Duodenal mucosa (tissue), 2 donors: ENCODE data around the gene LNX2.

Source experiments
- H3K27ac ChIP-seq: one replicate; pipeline ENCODE4 v1.7.0; 2013; ENCODE audit warnings: low read depth, low read length
- H3K27me3 ChIP-seq, 2 donors: one replicate each; pipeline ENCODE4 v1.7.0; 2013; ENCODE audit warnings: low read length in 2 of 2, control low read depth in 1 of 2; ENCODE audit not compliant: insufficient read depth in 2 of 2, control insufficient read depth in 1 of 2
- H3K36me3 ChIP-seq, 2 donors: one replicate each; pipeline ENCODE4 v1.7.0; 2013; ENCODE audit warnings: low read length in 2 of 2, control low read depth in 1 of 2; ENCODE audit not compliant: insufficient read depth in 2 of 2, control insufficient read depth in 1 of 2
- H3K4me1 ChIP-seq, 2 donors: one replicate each; pipeline ENCODE4 v1.7.0; 2013; ENCODE audit warnings: low read length in 2 of 2, control low read depth in 1 of 2; ENCODE audit not compliant: insufficient read depth in 2 of 2, control insufficient read depth in 1 of 2
- H3K4me3 ChIP-seq, 2 donors: one replicate each; pipeline ENCODE4 v1.7.0; 2013; ENCODE audit warnings: low read length in 2 of 2, low read depth in 1 of 2
- H3K9ac ChIP-seq, 2 donors: one replicate each; pipeline ENCODE4 v1.7.0; 2013; ENCODE audit warnings: low read length in 2 of 2, low read depth in 1 of 2
- H3K9me3 ChIP-seq, 2 donors: one replicate each; pipeline ENCODE4 v1.7.0; 2013; ENCODE audit warnings: low read length in 2 of 2, control low read depth in 1 of 2; ENCODE audit not compliant: control insufficient read depth in 1 of 2

LNX2 gene

DNA sequence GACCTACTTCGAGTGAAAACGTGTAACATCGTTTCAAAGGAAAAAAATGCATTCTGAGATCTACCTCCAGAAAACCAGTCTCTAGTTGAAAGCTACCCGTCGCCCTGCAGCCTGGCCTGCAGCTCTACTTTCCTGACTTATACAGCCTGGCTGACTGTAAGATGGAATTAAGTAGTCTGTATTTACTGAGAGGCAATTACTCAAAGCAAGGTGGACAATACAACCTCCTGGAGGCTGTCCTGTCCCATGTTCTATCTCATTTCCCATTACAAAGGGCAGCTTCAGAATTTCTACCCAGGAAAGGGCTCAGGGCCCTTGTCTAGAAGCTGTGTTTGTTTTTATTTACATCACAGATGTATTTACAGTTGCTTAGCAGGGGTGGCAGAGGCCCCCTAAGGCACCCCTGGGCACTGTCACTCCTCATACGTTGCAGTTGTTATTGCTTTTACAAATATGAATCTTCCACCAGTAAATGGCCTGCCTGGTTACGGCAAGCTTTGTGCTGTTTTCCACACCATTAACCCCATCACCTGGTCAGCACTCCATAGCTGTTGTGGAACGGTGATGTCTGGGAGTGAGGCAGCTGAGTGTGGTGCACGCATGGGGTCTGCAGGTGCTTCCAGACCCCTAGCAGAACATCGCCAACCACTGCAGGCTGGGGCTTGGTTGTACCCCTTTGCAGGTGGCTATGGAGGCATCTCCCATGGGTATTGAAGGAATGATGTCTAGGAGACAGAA, 123.6 kb downstream of the LNX2 start:
- Histone ChIP-seq H3K9me3 (no peaks in the 10 kb centered on the region), H3K36me3 (no peaks in the 10 kb centered on the region), H3K4me3 (no peak overlapping the region), H3K9ac (no peak overlapping the region), H3K27me3 (no peaks in the 10 kb centered on the region), H3K27ac (no peak overlapping the region), H3K4me1 (no peaks in the 10 kb centered on the region)

DNA sequence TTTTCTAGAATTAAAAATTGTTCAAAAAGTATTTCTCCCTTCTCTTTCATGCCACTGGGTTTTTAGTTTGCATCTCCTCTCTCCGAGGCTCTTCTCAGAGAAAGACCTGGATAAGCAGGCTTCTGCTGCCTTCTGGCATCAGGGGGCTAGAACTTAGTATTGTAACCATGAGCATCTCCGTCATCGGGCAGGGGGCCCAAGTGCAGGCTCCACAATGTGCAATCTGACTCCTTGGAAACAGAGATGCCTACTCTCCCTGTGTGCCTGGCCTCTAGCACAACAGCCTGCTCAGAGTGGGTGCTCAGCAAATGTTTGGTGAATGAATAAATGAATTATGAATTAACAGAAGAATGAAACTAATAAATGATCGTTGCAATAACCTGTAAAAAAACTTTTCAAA, 124.3 kb downstream of the LNX2 start:
- Histone ChIP-seq H3K9me3 (no peaks in the 10 kb centered on the region), H3K27me3 (no peaks in the 10 kb centered on the region), H3K4me3 (no peak overlapping the region), H3K9ac (no peak overlapping the region), H3K36me3 (no peaks in the 10 kb centered on the region), H3K4me1 (no peaks in the 10 kb centered on the region), H3K27ac (no peak overlapping the region)
